ENCODE measurements around the gene MYCBPAP. TPM values are rescaled to one million over a fixed set of nuclear protein-coding genes. Genes with fewer than 3 reads are reported as not detected.

MYCBPAP gene
- total RNA-seq, 6 experiments from 2014 or later: 0.12 to 0.76 (median 0.28) TPM

- no peaks in the 10 kb centered on the region for H3K36me3 Mint-ChIP-seq (ENCODE audit: low read depth)
- no peak for TF ChIP-seq CTCF (IDR thresholded peaks at IDR 0.05)
- H3K4me1 Mint-ChIP-seq (ENCODE audit: low read depth): peaks cover 29% of the 10 kb centered on the region
- peak overlapping the region; percentile 87 for H3K27ac Mint-ChIP-seq
- H3K4me3 Mint-ChIP-seq: peak overlapping the region; percentile 85
- no peak for DNase-seq
- no peaks in the 10 kb centered on the region for H3K9me3 Mint-ChIP-seq
- H3K27me3 Mint-ChIP-seq (ENCODE audit: insufficient read depth): peaks cover 2% of the 10 kb centered on the region
Observed at GRCh38 chr17:50477976-50478375, 30.3 kb upstream of the MYCBPAP start.

GRCh38 chr17:50478391-50479381 lies 29.6 kb upstream of the MYCBPAP start, which contains the start of gene RSAD1:
Gene RSAD1 (plus strand): TSS chr17:50478860. CDS start chr17:50478885, 25 bp downstream.
- H3K27me3 Mint-ChIP-seq (ENCODE audit: insufficient read depth): peaks cover 2% of the 10 kb centered on the region
- H3K4me1 Mint-ChIP-seq (ENCODE audit: low read depth): peaks cover 32% of the 10 kb centered on the region
- no peaks in the 10 kb centered on the region for H3K36me3 Mint-ChIP-seq (ENCODE audit: low read depth)
- peak within 1 kb of the TSS; percentile 87 for H3K27ac Mint-ChIP-seq
- peak; percentile 92 for TF ChIP-seq CTCF (IDR thresholded peaks at IDR 0.05)
- peak; percentile 85 for DNase-seq
- H3K4me3 Mint-ChIP-seq: peak within 1 kb of the TSS; percentile 90
- H3K9me3 Mint-ChIP-seq: no peaks in the 10 kb centered on the region

GRCh38 chr17:50479522-50480141 lies 28.6 kb upstream of the MYCBPAP start:
- Mint-ChIP-seq H3K9me3 (no peaks in the 10 kb centered on the region), H3K36me3 (ENCODE audit: low read depth) (no peaks in the 10 kb centered on the region), H3K4me3 (peak overlapping the region; percentile 90), H3K4me1 (ENCODE audit: low read depth) (peaks cover 32% of the 10 kb centered on the region), H3K27ac (peak overlapping the region; percentile 72), H3K27me3 (ENCODE audit: insufficient read depth) (no peaks in the 10 kb centered on the region; the same call in 1 of the 2 replicates)
- TF ChIP-seq CTCF (IDR thresholded peaks at IDR 0.05): peak; percentile 70
- peak; percentile 79 for DNase-seq

- H3K4me3 Mint-ChIP-seq: peak overlapping the region; percentile 90; the same call in 1 of the 2 replicates
- peaks cover 32% of the 10 kb centered on the region for H3K4me1 Mint-ChIP-seq (ENCODE audit: low read depth)
- no peaks in the 10 kb centered on the region; the same call in 1 of the 2 replicates for H3K27me3 Mint-ChIP-seq (ENCODE audit: insufficient read depth)
- no peak overlapping the region for H3K27ac Mint-ChIP-seq
- H3K36me3 Mint-ChIP-seq (ENCODE audit: low read depth): no peaks in the 10 kb centered on the region
- DNase-seq: no peak
- no peaks in the 10 kb centered on the region for H3K9me3 Mint-ChIP-seq
- no peak for TF ChIP-seq CTCF (IDR thresholded peaks at IDR 0.05)
Observed at GRCh38 chr17:50480142-50480764, 28.0 kb upstream of the MYCBPAP start.

- no peak for DNase-seq
- TF ChIP-seq CTCF (IDR thresholded peaks at IDR 0.05): no peak
- H3K36me3 Mint-ChIP-seq (ENCODE audit: low read depth): no peaks in the 10 kb centered on the region
- no peaks in the 10 kb centered on the region for H3K27me3 Mint-ChIP-seq (ENCODE audit: insufficient read depth)
- peaks cover 32% of the 10 kb centered on the region for H3K4me1 Mint-ChIP-seq (ENCODE audit: low read depth)
- no peak overlapping the region for H3K27ac Mint-ChIP-seq
- H3K4me3 Mint-ChIP-seq: no peak overlapping the region
- H3K9me3 Mint-ChIP-seq: no peaks in the 10 kb centered on the region
Observed at GRCh38 chr17:50480854-50481490, 27.3 kb upstream of the MYCBPAP start.
